H9 (cell line): ENCODE data around the gene TMEM95. TPM values are rescaled to one million over a fixed set of nuclear protein-coding genes. Genes with fewer than 3 reads are reported as not detected.

Experiments
- DNase-seq: peaks from one replicate; pipeline ENCODE4 v3.0.0-alpha.2; 2017
- H2AFZ ChIP-seq: one replicate; pipeline ENCODE4 v1.6.1; 2013; ENCODE audit warnings: mild to moderate bottlenecking, low read length, control low read depth, moderate library complexity
- H2AK5ac ChIP-seq: 2 replicates; pipeline ENCODE4 v1.6.1; 2013; ENCODE audit warnings: low read length, control low read depth, mixed read lengths; ENCODE audit not compliant: insufficient read length
- H2BK120ac ChIP-seq: one replicate; pipeline ENCODE4 v1.6.1; 2013; ENCODE audit warnings: low read depth, mild to moderate bottlenecking, low read length, control low read depth, inconsistent platforms; ENCODE audit not compliant: poor library complexity, severe bottlenecking
- H2BK12ac ChIP-seq: 2 replicates; pipeline ENCODE4 v1.6.1; 2013; ENCODE audit warnings: low read length, control low read depth, mixed read lengths, low read depth; ENCODE audit not compliant: insufficient read length
- H2BK15ac ChIP-seq: 2 replicates; pipeline ENCODE4 v1.6.1; 2013; ENCODE audit warnings: low read depth, low read length, control low read depth
- H2BK20ac ChIP-seq: one replicate; pipeline ENCODE4 v1.6.1; 2013; ENCODE audit warnings: low read depth, mild to moderate bottlenecking, low read length, control low read depth, inconsistent platforms; ENCODE audit not compliant: poor library complexity, severe bottlenecking
- H2BK5ac ChIP-seq: 2 replicates; pipeline ENCODE4 v1.6.1; 2013; ENCODE audit warnings: low read length, control low read depth, mixed read lengths; ENCODE audit not compliant: insufficient read length
- H3K14ac ChIP-seq: 2 replicates; pipeline ENCODE4 v1.6.1; 2013; ENCODE audit warnings: low read length, control low read depth; ENCODE audit not compliant: insufficient read depth
- H3K18ac ChIP-seq: 2 replicates; pipeline ENCODE4 v1.6.1; 2013; ENCODE audit warnings: low read depth, mild to moderate bottlenecking, mixed read lengths, low read length, control low read depth; ENCODE audit not compliant: insufficient read length
- H3K23ac ChIP-seq: 2 replicates; pipeline ENCODE4 v1.6.1; 2013; ENCODE audit warnings: low read length, control low read depth, mixed read lengths, low read depth; ENCODE audit not compliant: insufficient read length
- H3K23me2 ChIP-seq: 2 replicates; pipeline ENCODE4 v1.6.1; 2013; ENCODE audit warnings: low read depth, mild to moderate bottlenecking, mixed read lengths, low read length, control low read depth; ENCODE audit not compliant: insufficient read length, poor library complexity, severe bottlenecking
- H3K27ac ChIP-seq: 2 replicates; pipeline ENCODE4 v1.5.1; 2013; ENCODE audit warnings: low read length, control low read depth, mixed read lengths, low read depth; ENCODE audit not compliant: insufficient read length
- H3K27me3 ChIP-seq: 2 replicates; pipeline ENCODE4 v1.6.1; 2013; ENCODE audit warnings: low read length, control low read depth, inconsistent platforms; ENCODE audit not compliant: insufficient read depth
- H3K4ac ChIP-seq: 2 replicates; pipeline ENCODE4 v1.6.1; 2013; ENCODE audit warnings: low read depth, mild to moderate bottlenecking, control low read depth, inconsistent platforms, low read length, moderate library complexity
- H3K4me1 ChIP-seq: 2 replicates; pipeline ENCODE4 v1.6.1; 2013; ENCODE audit warnings: low read length, control low read depth, inconsistent platforms; ENCODE audit not compliant: insufficient read depth
- H3K4me2 ChIP-seq: 2 replicates; pipeline ENCODE4 v1.6.1; 2013; ENCODE audit warnings: low read length, control low read depth, mixed read lengths; ENCODE audit not compliant: insufficient read length, insufficient read depth
- H3K56ac ChIP-seq: 2 replicates; pipeline ENCODE4 v1.6.1; 2013; ENCODE audit warnings: low read depth, mild to moderate bottlenecking, mixed read lengths, low read length, control low read depth; ENCODE audit not compliant: insufficient read length
- H3K79me1 ChIP-seq: 2 replicates; pipeline ENCODE4 v1.6.1; 2013; ENCODE audit warnings: low read depth, mild to moderate bottlenecking, moderate library complexity, low read length, control low read depth, inconsistent platforms; ENCODE audit not compliant: insufficient read depth, poor library complexity, severe bottlenecking
- H3K79me2 ChIP-seq: 2 replicates; pipeline ENCODE4 v1.6.1; 2013; ENCODE audit warnings: low read length, control low read depth, inconsistent platforms; ENCODE audit not compliant: insufficient read depth
- H3K9ac ChIP-seq: 2 replicates; pipeline ENCODE4 v1.6.1; 2013; ENCODE audit warnings: low read length, control low read depth, mixed read lengths; ENCODE audit not compliant: insufficient read length; ENCODE audit errors: extremely low read depth
- H3K9me3 ChIP-seq: one replicate; pipeline ENCODE4 v1.6.1; 2013; ENCODE audit warnings: low read depth, low read length, inconsistent platforms; ENCODE audit not compliant: control insufficient read depth
- H3T11ph ChIP-seq: one replicate; pipeline ENCODE4 v1.6.1; 2013; ENCODE audit warnings: mild to moderate bottlenecking, low read length, control low read depth, inconsistent platforms
- H4K20me1 ChIP-seq: one replicate; pipeline ENCODE4 v1.6.1; 2013; ENCODE audit not compliant: control insufficient read depth, insufficient read length, insufficient read depth
- H4K5ac ChIP-seq: 2 replicates; pipeline ENCODE4 v1.6.1; 2013; ENCODE audit warnings: low read depth, mild to moderate bottlenecking, mixed read lengths, low read length, control low read depth; ENCODE audit not compliant: insufficient read length
- H4K8ac ChIP-seq: replicated peaks from 2 replicates; pipeline ENCODE4 v1.6.1; 2013; ENCODE audit warnings: low read length, control low read depth, mixed read lengths, low read depth; ENCODE audit not compliant: insufficient read length
- H4K91ac ChIP-seq: 2 replicates; pipeline ENCODE4 v1.6.1; 2013; ENCODE audit warnings: low read depth, mild to moderate bottlenecking, moderate library complexity, mixed read lengths, low read length, control low read depth; ENCODE audit not compliant: insufficient read length
- H3K27ac Mint-ChIP-seq, 3 experiments: 2 replicates in 2 of 3; 3 replicates in 1 of 3; pipeline ENCODE4 v1.8.0; 2020 to 2021; ENCODE audit warnings: mixed read lengths in 3 of 3, mild to moderate bottlenecking in 1 of 3, moderate library complexity in 1 of 3
- H3K27me3 Mint-ChIP-seq: 2 replicates; pipeline ENCODE4 v1.8.0; 2021; ENCODE audit warnings: low read depth, mild to moderate bottlenecking, moderate library complexity, mixed read lengths
- H3K36me3 Mint-ChIP-seq, 3 experiments: 2 replicates in 2 of 3; 3 replicates in 1 of 3; pipeline ENCODE4 v1.8.0; 2020 to 2021; ENCODE audit warnings: low read depth in 3 of 3, mixed read lengths in 3 of 3; ENCODE audit not compliant: insufficient read depth in 1 of 3
- H3K4me1 Mint-ChIP-seq, 2 experiments: 2 replicates each; pipeline ENCODE4 v1.8.0; 2020; ENCODE audit warnings: mixed read lengths in 2 of 2
- H3K4me3 Mint-ChIP-seq, 2 experiments: 2 replicates in 1 of 2; 3 replicates in 1 of 2; pipeline ENCODE4 v1.8.0; 2020 to 2021; ENCODE audit warnings: mild to moderate bottlenecking in 2 of 2, mixed read lengths in 2 of 2, moderate library complexity in 1 of 2
- H3K9me3 Mint-ChIP-seq, 2 experiments: 2 replicates in 1 of 2; 3 replicates in 1 of 2; pipeline ENCODE4 v1.8.0; 2020; ENCODE audit warnings: mild to moderate bottlenecking in 2 of 2, mixed read lengths in 2 of 2, moderate library complexity in 1 of 2
- WGBS: extraction: QIAGEN DNeasy Blood & Tissue Kit; methylation state at CpG from one replicate; pipeline ENCODE4 v1.1.7; 2013; ENCODE audit warnings: missing lambda C conversion rate, low lambda C conversion rate, mixed read lengths; ENCODE audit not compliant: insufficient read length; ENCODE audit errors: extremely low coverage; 5-methylcytosine and 5-hydroxymethylcytosine counted together
- total RNA-seq: library from RNA; stranded (reverse); gene quantifications from 2 replicates; pipeline ENCODE4 v1.2.1, GENCODE V29; 2021
- TF ChIP-seq, protein P1 (sequence below): fragments of 200-600 bp; sonication (generic); conservative IDR thresholded peaks from 3 replicates; pipeline ENCODE4 v1.8.0; 2021; ENCODE audit warnings: antibody characterized with exemption, mild to moderate bottlenecking

The TMEM95 gene
- total RNA-seq, 1 experiment from 2014 or later, result not detected

DNA sequence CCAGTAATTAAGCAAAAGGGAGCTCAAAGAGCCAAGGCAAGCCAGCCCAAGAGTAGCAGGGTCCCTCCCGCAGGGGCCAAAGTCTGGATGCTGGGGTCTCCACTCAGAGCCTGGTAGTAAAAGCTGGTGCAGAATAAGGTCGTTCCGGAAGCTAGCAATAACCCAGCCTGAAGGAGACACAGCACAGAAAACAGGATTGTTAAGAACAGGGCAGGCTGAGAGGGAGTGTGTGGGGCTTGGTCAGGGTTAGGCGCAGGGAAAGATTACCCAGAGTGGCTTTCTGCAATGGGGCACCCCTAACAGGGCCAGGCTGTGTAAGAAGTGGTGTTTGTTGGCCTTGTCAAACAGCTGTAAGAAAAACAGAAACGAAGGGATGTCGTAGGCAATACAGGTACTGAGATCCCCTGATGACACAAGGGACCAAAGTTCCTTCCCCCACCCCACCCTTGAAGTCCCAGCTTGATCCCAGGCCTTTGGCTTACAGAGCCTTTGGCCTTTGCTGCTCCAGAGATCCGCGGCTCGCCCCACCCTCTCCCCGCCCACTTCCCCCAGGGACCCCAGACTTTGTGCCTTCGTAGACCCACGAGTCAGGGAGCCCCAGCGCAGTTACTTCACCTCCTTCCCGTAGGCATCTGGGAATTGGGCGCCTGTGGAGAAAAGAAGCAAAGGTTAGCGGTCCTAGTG, 48.2 kb downstream of the TMEM95 start:
- H2BK12ac ChIP-seq, result no peak overlapping the region
- H3K27ac ChIP-seq, result no peak overlapping the region
- H3T11ph ChIP-seq, result no peak overlapping the region
- no peak overlapping the region for H4K5ac ChIP-seq
- TF ChIP-seq, protein P1, sequence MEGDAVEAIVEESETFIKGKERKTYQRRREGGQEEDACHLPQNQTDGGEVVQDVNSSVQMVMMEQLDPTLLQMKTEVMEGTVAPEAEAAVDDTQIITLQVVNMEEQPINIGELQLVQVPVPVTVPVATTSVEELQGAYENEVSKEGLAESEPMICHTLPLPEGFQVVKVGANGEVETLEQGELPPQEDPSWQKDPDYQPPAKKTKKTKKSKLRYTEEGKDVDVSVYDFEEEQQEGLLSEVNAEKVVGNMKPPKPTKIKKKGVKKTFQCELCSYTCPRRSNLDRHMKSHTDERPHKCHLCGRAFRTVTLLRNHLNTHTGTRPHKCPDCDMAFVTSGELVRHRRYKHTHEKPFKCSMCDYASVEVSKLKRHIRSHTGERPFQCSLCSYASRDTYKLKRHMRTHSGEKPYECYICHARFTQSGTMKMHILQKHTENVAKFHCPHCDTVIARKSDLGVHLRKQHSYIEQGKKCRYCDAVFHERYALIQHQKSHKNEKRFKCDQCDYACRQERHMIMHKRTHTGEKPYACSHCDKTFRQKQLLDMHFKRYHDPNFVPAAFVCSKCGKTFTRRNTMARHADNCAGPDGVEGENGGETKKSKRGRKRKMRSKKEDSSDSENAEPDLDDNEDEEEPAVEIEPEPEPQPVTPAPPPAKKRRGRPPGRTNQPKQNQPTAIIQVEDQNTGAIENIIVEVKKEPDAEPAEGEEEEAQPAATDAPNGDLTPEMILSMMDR, result no peak
- no CpG with 5 or more reads among the region's 16 CpGs for WGBS
- DNase-seq, result no peak
- Mint-ChIP-seq H3K36me3 (peaks cover 3 to 11% (median 4%) of the 10 kb centered on the region in 3 experiments; a peak in 5 of 7 replicates), H3K27ac (peak overlapping the region; percentile 84 to 96 (median 91); a peak in 6 of 7 replicates), H3K9me3 (no peaks in the 10 kb centered on the region), H3K27me3 (no peaks in the 10 kb centered on the region; the same call in 1 of the 2 replicates), H3K4me1 (peaks cover 26 to 37% of the 10 kb centered on the region in 2 experiments), H3K4me3 (peak overlapping the region; percentile 84 to 94)
- no peaks in the 10 kb centered on the region for H3K79me1 ChIP-seq
- no peak overlapping the region for H2AFZ ChIP-seq
- H4K20me1 ChIP-seq, result no peaks in the 10 kb centered on the region
- H2BK5ac ChIP-seq, result no peak overlapping the region
- peak overlapping the region; percentile 1 for H3K9ac ChIP-seq
- no peaks in the 10 kb centered on the region for H3K79me2 ChIP-seq
- no peaks in the 10 kb centered on the region for H3K27me3 ChIP-seq
- H3K23ac ChIP-seq, result no peak overlapping the region
- no peak overlapping the region for H4K91ac ChIP-seq
- H2BK20ac ChIP-seq, result no peak overlapping the region
- no peaks in the 10 kb centered on the region; the same call in 1 of the 2 replicates for H3K4me1 ChIP-seq
- H3K14ac ChIP-seq, result no peak overlapping the region
- no peak overlapping the region for H4K8ac ChIP-seq
- H2BK120ac ChIP-seq, result no peak overlapping the region
- H3K9me3 ChIP-seq, result no peaks in the 10 kb centered on the region
- no peak overlapping the region for H3K18ac ChIP-seq
- H3K56ac ChIP-seq, result no peak overlapping the region
- H3K4me2 ChIP-seq, result peak overlapping the region; percentile 37
- no peak overlapping the region for H3K4ac ChIP-seq
- peaks cover 5% of the 10 kb centered on the region for H3K23me2 ChIP-seq
- no peak overlapping the region for H2BK15ac ChIP-seq
- no peak overlapping the region for H2AK5ac ChIP-seq
